Measurements from ENCODE around the gene GALNT18. TPM values are rescaled to one million over a fixed set of nuclear protein-coding genes. Genes with fewer than 3 reads are reported as not detected.

Gene GALNT18
- total RNA-seq, 1 donor from 2014 or later = 0.53 TPM

GRCh38 chr11:11313902-11314692, 307.7 kb downstream of the GALNT18 start:
- no peak for DNase-seq (ENCODE audit: low read depth, low spot score)

- DNase-seq (ENCODE audit: low read depth, low spot score) = no peak
Observed at GRCh38 chr11:11313426-11313825, 308.4 kb downstream of the GALNT18 start.

- no peak for DNase-seq (ENCODE audit: low read depth, low spot score)
Observed at GRCh38 chr11:11312738-11313137, 309.1 kb downstream of the GALNT18 start.

- DNase-seq (ENCODE audit: low read depth, low spot score) = no peak
Observed at GRCh38 chr11:11311169-11311568, 310.6 kb downstream of the GALNT18 start.

GRCh38 chr11:11309906-11310305, 311.9 kb downstream of the GALNT18 start:
- no peak for DNase-seq (ENCODE audit: low read depth, low spot score)

- no peak for DNase-seq (ENCODE audit: low read depth, low spot score)
Observed at GRCh38 chr11:11308249-11308648, 313.6 kb downstream of the GALNT18 start.

- no peak for DNase-seq (ENCODE audit: low read depth, low spot score)
Observed at GRCh38 chr11:11306855-11307254, 314.9 kb downstream of the GALNT18 start.

GRCh38 chr11:11304550-11304949, 317.3 kb downstream of the GALNT18 start:
- no peak for DNase-seq (ENCODE audit: low read depth, low spot score)

GRCh38 chr11:11302565-11302964, 319.2 kb downstream of the GALNT18 start:
- no peak for DNase-seq (ENCODE audit: low read depth, low spot score)

GRCh38 chr11:11301212-11301611, 320.6 kb downstream of the GALNT18 start:
- no peak for DNase-seq (ENCODE audit: low read depth, low spot score)

- DNase-seq (ENCODE audit: low read depth, low spot score) = no peak
Observed at GRCh38 chr11:11297578-11297977, 324.2 kb downstream of the GALNT18 start.

GRCh38 chr11:11296434-11296833, 325.4 kb downstream of the GALNT18 start:
- no peak for DNase-seq (ENCODE audit: low read depth, low spot score)

GRCh38 chr11:11294551-11294855, 327.3 kb downstream of the GALNT18 start:
- DNase-seq (ENCODE audit: low read depth, low spot score) = no peak

- DNase-seq (ENCODE audit: low read depth, low spot score) = no peak
Observed at GRCh38 chr11:11293798-11294550, 327.8 kb downstream of the GALNT18 start.

GRCh38 chr11:11292839-11293238, 329.0 kb downstream of the GALNT18 start:
- no peak for DNase-seq (ENCODE audit: low read depth, low spot score)

GRCh38 chr11:11291041-11292015, 330.5 kb downstream of the GALNT18 start:
- DNase-seq (ENCODE audit: low read depth, low spot score) = no peak

- DNase-seq (ENCODE audit: low read depth, low spot score) = no peak
Observed at GRCh38 chr11:11290354-11290753, 331.5 kb downstream of the GALNT18 start.

GRCh38 chr11:11289669-11290068, 332.1 kb downstream of the GALNT18 start:
- DNase-seq (ENCODE audit: low read depth, low spot score) = no peak

- no peak for DNase-seq (ENCODE audit: low read depth, low spot score)
Observed at GRCh38 chr11:11288972-11289616, 332.7 kb downstream of the GALNT18 start.

- DNase-seq (ENCODE audit: low read depth, low spot score) = no peak
Observed at GRCh38 chr11:11284481-11284880, 337.3 kb downstream of the GALNT18 start.

GRCh38 chr11:11281626-11282025, 340.2 kb downstream of the GALNT18 start:
- DNase-seq (ENCODE audit: low read depth, low spot score) = no peak
